CD4-positive, alpha-beta T cell (primary cell): ENCODE data around the gene ASB4. TPM values are rescaled to one million over a fixed set of nuclear protein-coding genes. Genes with fewer than 3 reads are reported as not detected.
"Not testable (repeated sequence)": the region's sequence is repeated elsewhere in the genome, so short reads cannot be mapped to it uniquely, and the experiment has no call there.

ENCODE experiments used
- ATAC-seq: fragments of 200-7000 bp; cut with Tn5 transposase; one replicate; pipeline ENCODE4 v1.10.0; 2022; ENCODE audit warnings: mild to moderate bottlenecking; ENCODE audit not compliant: poor library complexity
- CTCF ChIA-PET: fragments of 350-600 bp; sonication (Branson Sonifier 250); formaldehyde crosslinking; loops from one replicate; lab custom pipeline; 2021; ENCODE audit warnings: antibody characterized with exemption, inconsistent platforms; lab: Charles Lee
- POLR2A ChIA-PET: fragments of 350-600 bp; sonication (Branson Sonifier 250); formaldehyde crosslinking; loops from one replicate; lab custom pipeline; 2021; ENCODE audit warnings: antibody characterized with exemption, inconsistent platforms; lab: Charles Lee
- DNase-seq, 14 experiments: peaks; one replicate each; pipeline ENCODE4 v3.0.0-alpha.2; 2013 to 2020; ENCODE audit warnings: mixed read lengths in 2 of 14
- H3K27ac ChIP-seq, 2 donors: one replicate each; pipeline versions ENCODE4 v1.5.1 to v1.7.0; 2013; ENCODE audit warnings: low read length in 2 of 2, low read depth in 1 of 2, mild to moderate bottlenecking in 1 of 2
- H3K27me3 ChIP-seq, 2 experiments: 1 replicate in 1 of 2; 2 replicates in 1 of 2; pipeline versions ENCODE4 v1.6.1 to v1.7.0; 2013; ENCODE audit warnings: low read length in 2 of 2, control low read depth in 1 of 2, mild to moderate bottlenecking in 1 of 2, moderate library complexity in 1 of 2; ENCODE audit not compliant: insufficient read depth in 2 of 2, control insufficient read depth in 1 of 2
- H3K36me3 ChIP-seq: one replicate; pipeline ENCODE4 v1.6.1; 2013; ENCODE audit warnings: low read length, control low read depth; ENCODE audit not compliant: insufficient read depth
- H3K4me1 ChIP-seq: one replicate; pipeline ENCODE4 v1.6.1; 2013; ENCODE audit warnings: low read length, control low read depth; ENCODE audit not compliant: insufficient read depth
- H3K4me3 ChIP-seq: one replicate; pipeline ENCODE4 v1.5.1; 2013; ENCODE audit warnings: mild to moderate bottlenecking, low read length, moderate library complexity
- H3K9me3 ChIP-seq, 2 experiments: 1 replicate in 1 of 2; 2 replicates in 1 of 2; pipeline versions ENCODE4 v1.6.1 to v1.7.0; 2013; ENCODE audit warnings: low read length in 2 of 2, mild to moderate bottlenecking in 2 of 2, control low read depth in 1 of 2, moderate library complexity in 1 of 2; ENCODE audit not compliant: control insufficient read depth in 1 of 2, insufficient read depth in 1 of 2
- H3K27ac Mint-ChIP-seq: one replicate; pipeline ENCODE4 v1.8.0; 2020; ENCODE audit warnings: mixed read lengths
- H3K27me3 Mint-ChIP-seq: one replicate; pipeline ENCODE4 v1.8.0; 2021; ENCODE audit warnings: mixed read lengths
- H3K36me3 Mint-ChIP-seq: one replicate; pipeline ENCODE4 v1.8.0; 2021; ENCODE audit warnings: low read depth, mixed read lengths
- H3K4me1 Mint-ChIP-seq: one replicate; pipeline ENCODE4 v1.8.0; 2021; ENCODE audit warnings: low read depth, mixed read lengths
- H3K4me3 Mint-ChIP-seq: one replicate; pipeline ENCODE4 v1.8.0; 2020; ENCODE audit warnings: mild to moderate bottlenecking, mixed read lengths
- H3K9me3 Mint-ChIP-seq: one replicate; pipeline ENCODE4 v1.8.0; 2020; ENCODE audit warnings: mixed read lengths
- intact Hi-C, 2 experiments: fragments of 100-400 bp; cut with DNase I in 1 of 2; cut with micrococcal nuclease in 1 of 2; formaldehyde crosslinking; loops; one replicate each; pipeline versions ENCODE4 v1.15.1 to v1.9.0; 2023 to 2025; cut with DNase I, micrococcal nuclease
- total RNA-seq, 174 experiments: library from RNA in 2 of 174; stranded (reverse) in 2 of 174; gene quantifications; one replicate each; pipeline ENCODE4 v1.2.3 and lab custom pipeline; 2021 to 2026
- TF ChIP-seq, protein P1 (sequence below): fragments of 200-600 bp; IDR thresholded peaks from one replicate; pipeline ENCODE4 v1.8.0; 2022; ENCODE audit warnings: antibody characterized with exemption, mild to moderate bottlenecking

Gene ASB4
- total RNA-seq, 2 experiments from 2014 or later: not detected

DNA sequence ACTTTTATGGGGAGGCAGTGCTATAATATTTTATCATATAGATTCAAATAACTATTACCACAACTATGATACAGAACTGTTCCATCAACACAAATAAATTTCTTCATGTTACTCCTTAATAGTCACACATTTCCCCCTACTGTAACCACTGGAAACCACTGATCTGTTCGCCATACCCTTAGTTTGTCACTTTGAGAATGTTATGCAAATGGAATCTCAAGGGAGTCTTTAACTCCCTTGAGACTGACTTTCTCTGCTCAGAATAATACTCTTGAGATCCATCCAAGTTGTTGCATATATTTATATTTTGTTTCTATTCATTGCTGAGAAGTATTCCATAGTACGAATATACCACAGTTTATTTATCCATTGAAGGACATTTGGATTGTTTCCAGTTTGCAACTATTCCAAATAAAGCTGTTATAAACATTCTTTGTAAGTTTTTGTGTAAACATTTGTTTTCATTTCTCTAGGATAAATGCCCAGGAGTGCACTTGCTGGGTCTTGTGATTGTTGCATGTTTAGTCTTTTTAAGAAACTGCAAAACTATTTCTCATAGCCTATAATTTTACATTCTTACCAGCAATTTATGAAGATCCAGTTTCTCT is 31.2 kb upstream of the ASB4 start:
- no peak for ATAC-seq
- H3K27me3 Mint-ChIP-seq: peaks cover 14% of the 10 kb centered on the region
- POLR2A ChIA-PET: no interaction called here

DNA sequence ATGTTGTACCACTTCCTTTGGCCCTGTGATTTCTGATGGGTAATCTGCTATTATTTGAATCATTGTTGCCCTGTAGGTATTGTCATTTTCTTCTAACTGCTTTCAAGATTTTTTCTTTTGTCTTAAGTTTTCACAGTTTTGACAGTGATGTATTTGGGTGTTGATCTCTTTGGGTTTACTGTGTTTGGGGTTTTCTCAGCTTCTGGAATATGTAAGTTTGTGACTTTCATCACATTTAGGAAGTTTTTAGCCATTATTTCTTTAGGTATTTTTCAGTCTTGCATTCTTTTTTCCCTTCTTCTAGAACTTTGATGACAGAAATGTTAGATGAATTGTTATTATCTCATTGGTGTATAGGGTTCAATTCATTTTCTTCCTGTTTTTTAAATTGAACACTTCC is 27.8 kb upstream of the ASB4 start:
- no peaks in the 10 kb centered on the region for H3K4me1 Mint-ChIP-seq
- no peaks in the 10 kb centered on the region for H3K4me1 ChIP-seq
- TF ChIP-seq, protein P1, sequence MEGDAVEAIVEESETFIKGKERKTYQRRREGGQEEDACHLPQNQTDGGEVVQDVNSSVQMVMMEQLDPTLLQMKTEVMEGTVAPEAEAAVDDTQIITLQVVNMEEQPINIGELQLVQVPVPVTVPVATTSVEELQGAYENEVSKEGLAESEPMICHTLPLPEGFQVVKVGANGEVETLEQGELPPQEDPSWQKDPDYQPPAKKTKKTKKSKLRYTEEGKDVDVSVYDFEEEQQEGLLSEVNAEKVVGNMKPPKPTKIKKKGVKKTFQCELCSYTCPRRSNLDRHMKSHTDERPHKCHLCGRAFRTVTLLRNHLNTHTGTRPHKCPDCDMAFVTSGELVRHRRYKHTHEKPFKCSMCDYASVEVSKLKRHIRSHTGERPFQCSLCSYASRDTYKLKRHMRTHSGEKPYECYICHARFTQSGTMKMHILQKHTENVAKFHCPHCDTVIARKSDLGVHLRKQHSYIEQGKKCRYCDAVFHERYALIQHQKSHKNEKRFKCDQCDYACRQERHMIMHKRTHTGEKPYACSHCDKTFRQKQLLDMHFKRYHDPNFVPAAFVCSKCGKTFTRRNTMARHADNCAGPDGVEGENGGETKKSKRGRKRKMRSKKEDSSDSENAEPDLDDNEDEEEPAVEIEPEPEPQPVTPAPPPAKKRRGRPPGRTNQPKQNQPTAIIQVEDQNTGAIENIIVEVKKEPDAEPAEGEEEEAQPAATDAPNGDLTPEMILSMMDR: no peak
- H3K27ac ChIP-seq: no peak overlapping the region
- peaks cover 0 to 6% of the 10 kb centered on the region in 2 experiments for H3K9me3 ChIP-seq
- H3K36me3 ChIP-seq: no peaks in the 10 kb centered on the region
- no peak overlapping the region for H3K27ac Mint-ChIP-seq
- H3K4me3 Mint-ChIP-seq: no peak overlapping the region
- ATAC-seq (no peak), DNase-seq (no peak)
- POLR2A ChIA-PET: no interaction called here
- H3K9me3 Mint-ChIP-seq: peaks cover 4% of the 10 kb centered on the region
- peaks cover 28% of the 10 kb centered on the region for H3K27me3 Mint-ChIP-seq
- peaks cover 3 to 4% of the 10 kb centered on the region in 2 experiments for H3K27me3 ChIP-seq
- intact Hi-C loops: no loop called here
- H3K4me3 ChIP-seq: no peak overlapping the region
- CTCF ChIA-PET: no interaction called here
- no peaks in the 10 kb centered on the region for H3K36me3 Mint-ChIP-seq

More for the DNA sequence above, 31.2 kb upstream of the ASB4 start:
- no peak overlapping the region for H3K4me3 ChIP-seq
- CTCF ChIA-PET: no interaction called here
- DNase-seq: no peak
- no peaks in the 10 kb centered on the region for H3K9me3 ChIP-seq
- intact Hi-C loops: no loop called here
- TF ChIP-seq, protein P1: no peak
- Mint-ChIP-seq H3K9me3 (no peaks in the 10 kb centered on the region), H3K4me3 (no peak overlapping the region), H3K4me1 (no peaks in the 10 kb centered on the region), H3K36me3 (no peaks in the 10 kb centered on the region), H3K27ac (no peak overlapping the region)
- peaks cover 0 to 3% of the 10 kb centered on the region in 2 experiments for H3K27me3 ChIP-seq
- H3K4me1 ChIP-seq: no peaks in the 10 kb centered on the region
- H3K36me3 ChIP-seq: no peaks in the 10 kb centered on the region
- H3K27ac ChIP-seq: no peak overlapping the region

DNA sequence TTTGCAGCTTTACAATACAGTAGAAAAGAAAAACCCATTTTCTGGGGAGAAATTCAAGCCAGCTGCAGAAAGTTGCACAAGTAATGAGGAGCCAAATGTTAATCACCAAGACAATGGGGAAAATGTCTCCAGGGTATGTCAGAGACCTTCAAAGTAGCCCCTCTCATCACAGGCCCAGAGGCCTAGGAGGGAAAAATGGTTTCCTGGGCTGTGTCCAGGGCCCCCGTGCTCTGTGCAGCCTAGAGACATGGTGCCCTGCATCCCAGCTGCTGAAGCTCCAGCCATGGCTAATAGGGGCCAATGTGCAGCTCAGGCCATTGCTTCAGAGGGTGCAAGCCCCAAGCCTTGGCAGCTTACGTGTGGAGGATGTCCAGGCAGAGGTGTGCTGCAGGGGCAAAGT is 25.1 kb upstream of the ASB4 start:
- intact Hi-C loops, H3K36me3 ChIP-seq, H3K27ac ChIP-seq, H3K9me3 Mint-ChIP-seq, H3K36me3 Mint-ChIP-seq, H3K4me3 ChIP-seq, H3K27ac Mint-ChIP-seq, H3K4me3 Mint-ChIP-seq, CTCF ChIA-PET, DNase-seq, H3K4me1 Mint-ChIP-seq, H3K27me3 ChIP-seq, H3K4me1 ChIP-seq, POLR2A ChIA-PET, ATAC-seq, H3K9me3 ChIP-seq: not testable (repeated sequence)
- peaks cover 28% of the 10 kb centered on the region for H3K27me3 Mint-ChIP-seq
